Retinal pigment epithelial cell (primary cell): ENCODE results near the gene DBF4B.

ENCODE experiments used
- DNase-seq: peaks from one replicate; pipeline ENCODE4 v3.0.0-alpha.2; 2010; ENCODE audit warnings: low read depth
- H3K4me3 ChIP-seq: 2 replicates; pipeline ENCODE4 v1.5.1; 2011; ENCODE audit warnings: mild to moderate bottlenecking, low read length, control low read depth, moderate library complexity
- CTCF ChIP-seq: conservative IDR thresholded peaks from 2 replicates; pipeline ENCODE4 v1.5.1; 2011; ENCODE audit warnings: low read depth, low read length, control low read depth, inconsistent platforms

The DBF4B gene

GRCh38 chr17:44781551-44782325 is 73.3 kb downstream of the DBF4B start:
- no peak for DNase-seq
- no peak for TF ChIP-seq CTCF
- H3K4me3 ChIP-seq: no peak overlapping the region

- no peak for DNase-seq
- TF ChIP-seq CTCF: no peak
These were observed 73.9 kb downstream of the DBF4B start for GRCh38 chr17:44782326-44782850.

GRCh38 chr17:44785921-44786320 is 77.5 kb downstream of the DBF4B start:
- no peak for DNase-seq
- no peak overlapping the region for H3K4me3 ChIP-seq
- no peak for TF ChIP-seq CTCF

More at GRCh38 chr17:44782326-44782850, 73.9 kb downstream of the DBF4B start:
- H3K4me3 ChIP-seq: no peak overlapping the region

- no peak for TF ChIP-seq CTCF
- no peak for DNase-seq
These were observed 78.2 kb downstream of the DBF4B start for GRCh38 chr17:44786551-44787081.

GRCh38 chr17:44787271-44787940 is 78.9 kb downstream of the DBF4B start:
- TF ChIP-seq CTCF: no peak
- H3K4me3 ChIP-seq: no peak overlapping the region

More at GRCh38 chr17:44786551-44787081, 78.2 kb downstream of the DBF4B start:
- H3K4me3 ChIP-seq: no peak overlapping the region

GRCh38 chr17:44788139-44788538 is 79.7 kb downstream of the DBF4B start:
- no peak overlapping the region for H3K4me3 ChIP-seq
- no peak for DNase-seq
- TF ChIP-seq CTCF: no peak

More at GRCh38 chr17:44787271-44787940, 78.9 kb downstream of the DBF4B start:
- no peak for DNase-seq
